Activated CD8-positive, alpha-beta memory T cell treated with anti-CD3 and anti-CD28 coated beads for 4 hours (primary cell): ENCODE data around the gene GNG13.

Source experiments
- DNase-seq, 2 donors: peaks; one replicate each; pipeline ENCODE4 v3.0.0-alpha.2; 2020; ENCODE audit warnings: low read depth in 2 of 2

The GNG13 gene

DNA sequence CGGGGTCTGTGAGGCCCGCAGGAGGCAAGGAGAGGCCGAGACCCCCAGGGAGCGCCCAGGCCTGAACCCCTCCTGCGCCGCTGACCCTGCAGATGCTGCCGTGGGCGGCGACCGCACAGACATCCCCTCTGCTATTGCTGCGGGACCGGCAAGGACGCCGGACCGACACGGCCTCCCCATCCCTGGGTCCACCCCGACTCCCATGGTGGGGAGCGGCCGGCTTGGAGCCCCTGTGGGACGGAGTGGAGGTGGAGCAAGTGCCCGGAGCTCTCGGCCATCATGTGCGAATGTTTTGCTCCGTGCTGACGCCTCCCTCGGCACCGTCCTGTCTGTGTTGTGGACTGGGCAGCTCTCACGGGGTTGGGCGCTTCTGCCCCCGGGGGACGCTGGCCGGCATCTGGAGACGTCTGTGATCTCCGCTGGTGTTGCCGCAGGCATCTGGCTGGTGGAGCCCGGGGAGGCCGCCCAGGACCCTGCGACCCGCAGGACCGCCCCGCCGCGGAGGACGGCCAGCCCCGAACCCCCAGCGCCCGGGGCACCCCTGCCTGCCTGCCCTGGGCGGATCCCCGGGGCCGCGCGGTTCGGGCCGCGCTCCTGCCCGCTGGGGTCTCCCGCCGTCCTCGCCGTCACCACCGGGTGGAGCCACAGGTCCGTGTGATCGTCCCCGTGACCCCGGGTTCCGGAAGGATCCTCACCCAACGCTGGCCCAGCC lies 12.8 kb upstream of the GNG13 start:
- peak in 1 of 2 donors; percentile 15 for DNase-seq

DNA sequence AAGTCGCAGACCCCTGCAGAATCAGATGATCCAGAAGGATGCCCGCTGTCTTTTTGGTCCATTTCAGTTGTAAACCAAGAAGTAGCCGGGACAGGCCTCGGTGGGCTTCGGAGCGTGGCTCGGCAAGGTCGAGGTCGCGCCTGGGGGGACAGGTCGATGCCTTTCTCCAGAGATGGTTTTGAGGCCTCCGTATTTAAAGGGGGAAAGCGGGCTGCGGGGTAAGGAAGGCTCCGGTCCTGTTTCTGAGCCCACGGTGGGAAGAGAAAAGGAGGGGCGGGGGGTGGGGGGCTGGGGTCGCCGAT lies 7.5 kb upstream of the GNG13 start:
- no peak for DNase-seq

DNA sequence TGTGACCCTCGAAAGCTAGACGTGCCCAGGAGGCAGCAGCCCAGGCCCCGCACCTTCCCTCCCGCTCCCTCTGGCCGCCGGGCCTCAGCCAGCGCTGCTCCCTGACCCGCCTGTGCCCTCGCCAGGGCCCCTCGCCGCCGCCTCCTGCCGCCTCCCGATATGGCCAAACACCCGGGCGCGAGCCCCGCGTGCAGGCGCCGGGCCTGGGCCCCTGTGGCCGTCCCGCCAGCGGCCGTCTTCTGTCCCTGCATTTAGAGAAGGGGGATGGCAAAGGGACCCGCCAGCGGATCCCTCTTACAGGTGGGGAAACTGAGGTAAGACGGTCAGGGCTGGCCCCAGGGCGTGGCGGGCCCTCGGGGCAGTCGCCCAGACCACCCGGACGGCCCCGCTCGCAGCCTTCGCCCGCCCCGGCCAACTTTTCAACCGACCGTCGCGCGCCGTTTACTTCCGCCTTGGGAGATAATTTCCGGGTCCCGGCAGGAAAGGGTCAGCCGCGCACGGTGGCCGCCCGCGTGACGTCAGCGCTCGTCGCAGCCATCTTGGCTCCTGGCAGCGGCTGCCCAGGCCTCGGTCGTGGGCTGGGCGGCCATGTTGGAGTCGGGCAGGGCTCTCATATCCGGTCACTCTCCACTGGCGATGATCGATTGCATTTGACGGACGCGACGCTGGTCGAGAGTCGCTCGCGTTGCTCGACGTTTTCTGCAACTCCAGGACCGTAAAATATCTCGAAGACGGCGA lies 7.0 kb upstream of the GNG13 start:
- peak; percentile 65 to 78 for DNase-seq

- no peak for DNase-seq
These were observed 4.9 kb upstream of the GNG13 start for GRCh38 chr16:805474-805873.

DNA sequence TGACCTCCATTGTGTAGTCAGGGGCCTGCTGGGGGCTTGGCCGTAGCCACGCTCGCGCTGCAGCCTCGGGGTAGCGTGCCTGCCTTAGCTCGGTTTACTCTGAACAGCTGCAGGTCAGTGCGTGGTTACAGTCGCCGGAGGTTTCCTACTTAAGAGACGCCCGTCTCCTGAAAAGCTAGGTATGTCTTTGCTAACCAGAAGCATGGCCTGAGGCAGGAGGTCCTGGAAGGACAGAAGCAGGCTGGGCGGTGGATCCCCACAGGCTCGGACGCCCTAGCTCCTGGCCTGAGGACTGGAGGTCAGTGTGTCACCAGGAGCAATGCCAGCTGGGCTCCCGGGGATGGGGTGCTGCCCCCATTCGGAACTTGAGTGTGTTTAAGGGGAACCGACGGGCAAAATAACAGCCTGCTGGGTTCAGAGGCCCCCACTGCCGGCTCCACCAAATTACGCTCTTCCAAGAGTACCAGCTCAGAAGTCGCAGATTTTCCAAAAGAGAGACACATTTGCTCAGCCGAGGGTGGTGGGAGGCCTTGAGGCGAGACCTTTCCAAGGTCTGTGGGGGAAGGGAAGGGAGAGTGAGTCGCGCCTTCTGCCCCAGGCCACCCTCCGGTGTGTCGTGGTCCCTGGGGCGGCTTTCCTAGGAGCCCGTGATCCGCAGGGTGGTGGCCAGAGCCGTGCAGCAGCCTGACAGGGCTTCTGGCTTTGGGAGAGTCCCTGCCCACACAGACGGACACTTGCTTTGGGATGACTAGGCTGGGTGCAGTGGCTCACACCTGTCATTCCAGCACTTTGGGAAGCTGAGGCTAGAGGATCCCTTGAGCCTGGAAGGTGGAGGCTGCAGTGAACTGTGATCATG lies 3.9 kb upstream of the GNG13 start:
- no peak for DNase-seq

- no peak for DNase-seq
These were observed 3.2 kb upstream of the GNG13 start for GRCh38 chr16:803754-804080.

- DNase-seq = no peak
These were observed 2.6 kb upstream of the GNG13 start for GRCh38 chr16:802914-803753.

- no peak for DNase-seq
These were observed 1.9 kb upstream of the GNG13 start for GRCh38 chr16:802461-802860.

- no peak for DNase-seq
These were observed 1.2 kb upstream of the GNG13 start for GRCh38 chr16:801584-802363.

DNA sequence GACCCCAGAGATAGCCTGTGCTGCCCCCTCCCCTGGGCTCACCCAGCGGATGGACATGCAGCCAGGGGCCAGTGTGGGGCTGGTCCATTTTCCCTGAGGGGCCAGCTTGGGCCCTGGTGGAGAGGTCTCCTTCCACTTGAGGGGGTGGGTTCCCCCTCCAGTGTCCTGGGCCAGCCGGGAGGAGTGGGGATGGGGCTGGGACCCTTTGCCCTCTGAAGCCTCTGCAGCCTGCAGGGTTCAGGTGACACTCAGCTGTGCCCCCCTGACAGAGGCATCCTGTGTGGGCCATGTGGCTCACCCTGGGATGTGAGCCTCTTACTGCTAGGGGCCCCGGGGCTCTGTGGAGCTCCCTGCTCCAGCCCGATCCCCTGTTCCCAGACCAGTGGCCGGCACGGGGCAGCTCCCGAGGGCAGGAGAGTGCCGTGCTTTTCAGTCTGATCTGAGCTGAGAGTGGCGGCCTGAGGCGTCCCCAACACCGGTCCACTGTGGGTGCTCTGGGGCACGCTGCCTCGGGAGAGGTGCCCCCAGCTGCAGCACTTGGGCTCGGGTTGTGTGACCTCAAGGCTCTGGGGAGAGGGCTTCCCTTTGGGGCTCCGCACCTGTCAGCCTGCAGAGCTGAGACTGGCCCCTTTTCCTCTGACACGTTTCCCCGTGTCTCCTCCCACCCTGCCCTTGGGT lies 439 bp upstream of the GNG13 start:
- no peak for DNase-seq

DNA sequence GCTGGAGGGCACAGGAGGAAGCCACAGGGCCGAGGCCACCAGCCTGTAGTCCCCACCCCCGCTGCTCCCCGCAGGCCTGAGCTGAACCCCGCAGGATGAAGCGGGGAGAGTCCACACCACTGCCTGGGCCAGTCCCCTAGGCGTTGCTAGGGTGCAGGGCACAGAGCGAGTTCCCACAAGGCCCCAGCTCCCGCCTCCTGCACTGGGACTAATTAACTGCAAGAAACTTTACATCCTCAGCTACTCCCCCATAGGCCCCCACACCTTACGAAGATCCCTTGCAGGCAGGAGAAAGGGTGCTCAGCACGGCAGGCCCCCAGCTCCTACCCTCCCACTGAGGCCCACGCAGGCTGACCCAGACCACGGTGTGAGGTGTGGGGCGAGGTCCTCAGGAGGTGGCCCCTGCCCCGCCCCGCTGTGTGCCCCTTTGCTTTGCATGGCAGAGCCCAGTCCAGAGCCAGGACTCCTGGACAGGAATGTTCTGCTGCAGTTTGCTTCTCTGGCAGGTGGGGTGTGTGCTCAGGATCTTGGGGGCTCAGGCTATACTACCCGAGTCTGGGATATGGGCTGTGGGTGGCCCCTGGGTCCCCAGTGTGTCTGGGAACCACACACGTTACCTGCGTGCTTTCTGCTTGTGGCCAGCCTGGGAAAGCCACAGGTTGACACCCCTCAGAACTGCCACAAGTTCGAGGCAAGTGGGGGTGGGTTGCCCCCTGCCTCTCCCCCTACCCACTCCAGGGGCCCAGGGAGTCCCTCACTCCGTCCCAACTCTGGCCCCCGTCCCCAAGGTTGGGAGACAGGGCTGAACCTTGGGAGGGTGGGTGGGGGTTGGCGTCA lies 1.2 kb downstream of the GNG13 start:
- DNase-seq = no peak

DNA sequence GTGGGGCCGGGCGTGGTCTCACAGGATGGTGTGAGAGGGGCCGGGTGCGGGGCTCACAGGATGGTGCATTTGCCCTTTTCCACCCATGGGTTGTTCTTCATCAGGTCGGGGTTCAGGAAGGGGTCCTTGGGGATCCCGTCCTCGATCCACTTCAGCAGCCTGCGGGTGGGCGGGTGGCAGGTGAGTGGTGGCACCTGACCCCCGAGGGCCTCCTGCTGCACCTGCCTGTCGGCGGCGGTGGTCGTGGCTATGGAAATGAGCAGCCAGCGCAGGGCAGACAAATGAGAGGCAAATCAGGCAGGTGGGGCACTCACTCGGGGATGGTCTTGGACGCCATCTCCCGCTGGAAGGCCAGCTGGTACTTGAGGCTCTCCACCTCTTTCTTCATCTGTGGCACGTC lies 1.9 kb downstream of the GNG13 start:
- DNase-seq = no peak

DNA sequence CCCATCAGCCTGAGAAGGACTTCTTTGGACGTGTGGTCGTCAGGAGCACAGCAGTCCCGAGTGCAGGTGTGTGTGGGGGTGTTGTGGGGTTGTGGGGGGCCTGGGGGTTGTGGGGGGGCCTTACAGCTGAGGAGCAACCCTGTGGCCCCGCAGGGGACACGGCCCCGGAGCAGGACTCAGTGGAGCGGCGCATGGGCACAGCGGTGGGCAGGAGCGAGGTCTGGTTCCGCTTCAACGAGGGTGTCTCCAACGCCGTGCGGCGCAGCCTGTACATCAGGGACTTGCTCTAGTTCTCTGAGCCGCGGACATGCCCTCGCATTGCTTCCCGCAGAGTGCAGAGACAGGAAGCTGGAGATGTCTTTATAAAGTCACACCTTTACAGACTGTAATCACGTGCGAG lies 2.8 kb downstream of the GNG13 start:
- no peak for DNase-seq

DNA sequence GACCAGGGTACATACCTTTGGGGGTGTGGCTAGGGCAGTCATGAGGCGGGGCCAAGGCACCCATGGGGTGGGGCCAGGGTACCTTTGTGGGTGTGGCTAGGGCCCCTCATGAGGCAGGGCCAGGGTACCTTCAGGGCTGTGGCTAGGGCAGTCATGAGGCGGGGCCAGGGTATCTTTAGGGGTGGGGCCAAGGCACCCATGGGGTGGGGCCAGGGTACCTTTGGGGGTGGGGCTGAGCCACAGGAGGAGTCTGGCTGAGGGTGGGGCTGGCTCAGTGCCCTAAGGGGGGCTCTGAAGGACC lies 3.5 kb downstream of the GNG13 start:
- no peak for DNase-seq

DNA sequence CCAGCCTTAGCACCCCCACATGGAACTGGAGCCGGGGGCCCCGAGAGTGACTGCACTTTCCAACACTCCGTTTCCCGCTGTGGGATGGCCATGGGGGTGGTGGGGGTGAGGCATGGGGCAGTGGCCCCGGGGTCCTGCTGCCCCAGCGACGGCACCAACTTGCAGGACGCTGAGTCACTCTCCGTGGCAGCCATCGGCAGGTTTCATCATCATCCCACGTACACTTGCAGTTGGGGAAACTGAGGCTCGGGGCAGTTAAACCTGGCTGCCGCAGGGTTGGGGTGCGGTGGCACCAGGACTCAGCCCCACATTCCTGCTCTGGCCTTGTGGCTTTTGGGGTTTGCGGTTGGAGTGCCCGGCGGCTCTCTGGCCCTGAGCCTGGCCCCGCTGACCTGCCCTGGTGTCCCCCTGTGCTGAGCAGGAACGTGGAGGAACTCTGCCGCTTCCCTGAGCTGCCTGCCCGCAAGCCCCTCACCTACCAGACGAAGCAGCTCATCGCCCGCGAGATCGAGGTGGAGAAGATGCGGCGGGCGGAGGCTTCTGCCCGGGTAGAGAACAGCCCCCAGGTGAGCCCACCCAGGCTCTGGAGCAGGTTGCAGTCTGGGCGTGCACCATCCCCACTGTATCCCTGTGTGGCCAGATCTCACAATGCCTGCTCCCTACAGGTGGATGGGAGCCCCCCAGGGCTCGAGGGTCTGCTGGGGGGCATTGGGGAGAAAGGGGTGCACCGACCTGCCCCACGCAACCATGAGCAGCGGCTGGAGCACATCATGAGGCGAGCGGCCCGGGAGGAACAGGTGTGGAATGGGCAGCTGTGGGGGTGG lies 4.0 kb downstream of the GNG13 start:
- no peak for DNase-seq

- no peak for DNase-seq
These were observed 4.8 kb downstream of the GNG13 start for GRCh38 chr16:795580-796229.

GRCh38 chr16:794853-795466 lies 5.6 kb downstream of the GNG13 start:
- DNase-seq = no peak
